ENCODE results near the gene ERCC6L2.

The ERCC6L2 gene

DNA sequence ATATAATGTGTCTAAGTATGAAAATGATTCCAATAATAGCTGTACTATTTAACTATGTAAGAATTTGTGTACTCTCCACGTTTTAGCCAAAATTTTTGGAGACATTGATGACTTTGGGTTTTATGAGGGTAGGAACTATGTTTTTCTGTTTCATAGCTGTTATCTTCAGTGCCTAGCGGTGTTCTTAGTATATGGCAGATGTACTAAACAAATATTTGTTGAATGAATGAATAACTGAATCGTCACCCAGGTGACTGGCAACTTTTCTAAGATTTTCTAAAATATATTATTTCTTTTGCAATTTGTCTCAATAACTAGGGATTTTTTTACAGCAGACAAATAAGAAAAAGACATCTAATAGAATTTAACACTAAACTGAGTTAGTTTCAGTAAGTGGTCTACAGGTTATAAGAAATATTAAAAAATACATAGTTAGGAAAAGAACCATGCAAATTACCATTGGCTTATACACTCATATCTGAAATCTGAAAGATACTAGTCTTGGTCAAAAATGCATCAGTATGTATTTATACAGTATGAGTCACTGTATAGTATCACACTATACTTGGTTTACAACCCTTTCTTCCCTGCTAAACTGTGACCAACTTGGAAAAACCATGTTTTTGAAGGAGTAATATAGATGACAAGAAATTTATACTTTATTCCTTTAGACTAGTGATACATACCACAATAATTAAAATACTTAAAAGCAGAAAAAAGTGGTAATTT is 10.5 kb upstream of the ERCC6L2 start:
- no peak for DNase-seq

DNA sequence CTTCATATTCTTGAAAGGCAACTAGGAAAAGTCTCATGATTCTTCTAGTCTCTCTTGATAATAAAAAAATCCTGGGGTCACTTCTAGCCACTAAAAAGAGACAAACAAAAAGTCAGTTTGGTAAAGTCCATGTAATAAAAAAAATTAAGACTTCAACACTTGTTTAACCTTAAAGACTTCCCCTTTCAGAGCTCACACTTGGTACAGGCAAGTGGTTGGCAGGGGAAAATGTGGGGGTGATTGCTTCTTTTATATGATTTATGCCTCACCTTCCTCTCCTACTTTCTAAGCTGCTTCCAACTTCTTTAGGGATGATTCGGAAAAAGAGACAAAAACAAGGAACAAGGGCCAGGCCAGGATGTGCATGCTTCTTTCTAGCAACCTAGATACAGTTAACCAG is 5.1 kb upstream of the ERCC6L2 start:
- DNase-seq = no peak

DNA sequence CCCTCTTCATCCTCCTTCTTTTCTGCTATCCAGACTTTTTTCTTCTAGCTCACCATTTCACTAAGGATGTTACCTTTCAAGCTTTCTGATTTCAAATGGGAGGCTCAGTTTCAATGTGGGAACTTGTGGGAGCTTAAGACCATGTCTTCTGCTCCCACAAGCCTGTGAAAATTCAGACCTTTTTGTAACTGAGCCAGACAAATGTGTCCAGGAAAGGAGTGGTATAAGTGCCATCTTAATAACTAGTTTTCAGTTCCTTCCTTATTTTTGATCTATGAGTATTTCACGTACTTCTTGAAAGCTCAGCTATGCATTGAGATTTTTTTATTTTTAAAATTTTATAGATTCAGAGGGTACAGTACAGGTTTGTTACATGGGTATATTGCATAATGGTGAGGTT is 4.6 kb upstream of the ERCC6L2 start:
- no peak for DNase-seq

GRCh38 chr9:95874303-95874988 is 1.0 kb upstream of the ERCC6L2 start:
- no peak for DNase-seq

- peak; percentile 64 for DNase-seq
Measured at GRCh38 chr9:95874989-95875304, 544 bp upstream of the ERCC6L2 start.

DNA sequence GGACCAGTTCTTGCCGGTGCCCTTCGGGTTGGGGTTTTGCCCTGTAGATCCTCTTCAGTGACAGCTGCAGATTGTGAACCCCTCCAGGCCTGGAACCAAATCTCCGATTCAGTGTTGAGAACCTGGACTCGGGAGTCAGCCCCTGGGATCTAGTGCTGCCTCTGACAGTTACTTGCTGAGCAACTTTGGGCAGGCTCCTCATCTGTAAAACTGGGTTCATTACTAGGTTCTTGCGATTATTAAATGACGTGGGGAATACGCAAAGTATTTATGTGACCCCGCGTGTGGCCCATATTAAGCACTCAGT is 600 bp downstream of the ERCC6L2 start:
- DNase-seq = no peak

DNA sequence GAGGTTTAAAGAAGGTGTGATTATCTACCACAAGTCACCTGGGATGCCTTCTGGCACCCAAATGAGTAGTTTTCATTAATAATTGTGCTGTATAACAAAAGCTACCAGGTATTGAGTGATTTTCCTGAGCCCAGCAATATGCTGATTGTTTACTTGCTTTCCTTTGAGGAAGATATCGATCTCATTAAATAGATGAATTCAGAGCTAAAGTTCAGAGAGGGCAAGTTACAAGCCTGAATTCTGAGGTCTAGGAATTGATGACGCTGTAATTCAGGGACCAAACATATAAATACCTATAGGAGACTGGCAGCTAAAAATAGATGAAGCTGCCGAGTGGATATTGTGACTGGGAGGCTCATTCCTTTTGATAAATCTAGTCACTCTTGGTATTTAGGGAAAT is 1.1 kb downstream of the ERCC6L2 start:
- DNase-seq = peak; percentile 14

- no peak for DNase-seq
Measured at GRCh38 chr9:95877984-95878383, 2.5 kb downstream of the ERCC6L2 start.

DNA sequence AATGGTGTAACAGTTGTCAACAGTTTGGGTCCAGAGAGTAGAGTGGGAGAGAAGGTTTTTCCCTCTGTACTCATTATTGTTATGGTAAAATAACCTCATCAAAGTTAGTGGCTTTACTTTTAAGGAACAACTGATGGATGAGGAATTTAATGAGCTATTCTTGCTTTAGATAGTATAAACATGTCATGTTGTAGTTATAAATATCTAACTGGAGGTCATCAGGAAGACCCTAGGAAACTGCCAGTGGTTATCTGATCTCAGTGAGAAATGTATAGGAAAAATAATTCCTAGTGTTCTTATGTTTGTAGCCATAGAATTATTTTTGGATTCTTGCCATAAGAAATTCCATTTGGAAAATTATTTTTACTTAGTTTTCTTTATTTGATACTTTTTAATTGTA is 4.1 kb downstream of the ERCC6L2 start:
- DNase-seq = no peak

- peak; percentile 40 for DNase-seq
Measured at GRCh38 chr9:95880021-95880690, 4.7 kb downstream of the ERCC6L2 start.

DNA sequence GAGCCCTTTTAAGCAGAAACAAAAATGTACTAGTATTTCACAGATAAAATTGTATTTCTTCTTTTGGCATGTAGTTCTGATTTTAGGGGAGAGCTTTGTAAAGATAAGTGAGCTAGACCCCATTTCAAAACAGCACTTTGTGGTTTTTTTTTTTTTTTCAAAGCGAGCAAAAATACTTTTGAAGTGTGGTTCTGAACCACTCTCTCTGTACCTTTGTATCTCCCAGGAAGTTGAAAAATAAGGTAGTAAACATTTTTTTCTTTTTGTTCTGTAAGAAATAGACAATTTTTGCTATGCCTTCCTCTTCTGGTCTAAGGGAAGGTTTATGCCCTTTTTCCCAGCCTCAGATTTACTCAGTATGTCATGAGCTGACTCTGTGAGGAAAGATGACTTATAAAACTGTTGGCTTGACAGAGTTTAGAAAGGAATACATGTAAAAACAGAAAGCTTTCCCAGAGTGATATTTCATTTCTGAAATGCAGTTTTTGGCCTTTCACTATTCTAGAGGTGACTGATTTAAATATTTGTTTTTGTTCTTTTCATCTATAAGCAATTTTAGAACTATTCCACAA is 12.5 kb downstream of the ERCC6L2 start:
- DNase-seq = peak; percentile 11

- DNase-seq = no peak
Measured at GRCh38 chr9:95890594-95890993, 15.1 kb downstream of the ERCC6L2 start.

GRCh38 chr9:95891067-95891671 is 15.7 kb downstream of the ERCC6L2 start:
- no peak for DNase-seq

- DNase-seq = no peak
Measured at GRCh38 chr9:95892690-95893089, 17.2 kb downstream of the ERCC6L2 start.

- DNase-seq = no peak
Measured at GRCh38 chr9:95896580-95896979, 21.1 kb downstream of the ERCC6L2 start.

DNA sequence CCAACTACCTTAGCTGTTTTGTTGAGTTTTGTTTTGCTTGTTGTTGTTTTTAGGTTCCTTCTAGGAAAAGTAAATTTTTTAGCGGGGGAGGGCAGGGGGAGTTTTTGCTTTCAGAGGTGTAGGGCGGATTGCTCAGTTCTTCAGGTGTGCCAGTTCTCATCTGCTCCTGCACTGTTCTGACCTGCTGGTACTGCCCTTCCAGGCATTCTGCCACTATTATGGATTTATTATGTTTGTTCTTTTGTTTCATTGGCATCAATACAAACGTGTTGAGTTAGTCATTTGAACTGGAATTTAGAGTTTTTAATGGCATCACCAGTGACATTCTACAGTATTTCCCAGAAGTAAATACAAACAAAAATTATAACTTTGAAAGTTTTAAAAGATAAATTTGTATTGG is 26.0 kb downstream of the ERCC6L2 start:
- no peak for DNase-seq

- DNase-seq = no peak
Measured at GRCh38 chr9:95903398-95903797, 27.9 kb downstream of the ERCC6L2 start.

GRCh38 chr9:95907794-95908193 is 32.3 kb downstream of the ERCC6L2 start:
- peak; percentile 12 for DNase-seq

DNA sequence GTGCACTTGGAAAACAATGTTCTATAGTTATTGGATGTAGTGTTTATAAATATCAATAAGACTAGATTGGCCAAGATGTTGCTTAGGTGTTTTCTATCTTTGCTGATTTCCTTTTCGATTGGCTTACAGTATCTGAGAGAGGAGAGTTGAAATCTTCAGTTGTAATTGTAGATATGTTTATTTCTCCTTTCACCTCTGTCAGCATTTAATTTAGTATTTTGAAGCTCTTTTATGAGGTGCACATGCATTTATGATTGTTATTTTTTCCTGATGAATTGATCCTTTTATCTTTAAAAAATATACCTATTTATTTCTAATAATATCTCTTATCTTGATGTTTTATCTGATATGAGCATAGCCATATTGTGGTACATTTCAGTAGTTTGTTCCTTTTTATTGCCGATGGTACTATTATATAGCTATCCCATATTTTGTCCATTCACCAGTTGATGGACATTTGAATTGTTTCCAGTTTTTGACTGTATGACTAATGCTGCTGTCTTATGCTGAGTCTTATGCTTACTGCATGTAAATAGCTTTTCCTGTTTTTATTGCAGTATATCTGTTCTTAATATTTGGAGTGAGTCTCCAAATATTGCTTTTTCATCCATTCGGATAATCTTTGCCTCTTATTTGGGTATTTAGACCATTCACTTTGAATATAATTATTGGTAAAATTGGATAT is 34.7 kb downstream of the ERCC6L2 start:
- DNase-seq = no peak

DNA sequence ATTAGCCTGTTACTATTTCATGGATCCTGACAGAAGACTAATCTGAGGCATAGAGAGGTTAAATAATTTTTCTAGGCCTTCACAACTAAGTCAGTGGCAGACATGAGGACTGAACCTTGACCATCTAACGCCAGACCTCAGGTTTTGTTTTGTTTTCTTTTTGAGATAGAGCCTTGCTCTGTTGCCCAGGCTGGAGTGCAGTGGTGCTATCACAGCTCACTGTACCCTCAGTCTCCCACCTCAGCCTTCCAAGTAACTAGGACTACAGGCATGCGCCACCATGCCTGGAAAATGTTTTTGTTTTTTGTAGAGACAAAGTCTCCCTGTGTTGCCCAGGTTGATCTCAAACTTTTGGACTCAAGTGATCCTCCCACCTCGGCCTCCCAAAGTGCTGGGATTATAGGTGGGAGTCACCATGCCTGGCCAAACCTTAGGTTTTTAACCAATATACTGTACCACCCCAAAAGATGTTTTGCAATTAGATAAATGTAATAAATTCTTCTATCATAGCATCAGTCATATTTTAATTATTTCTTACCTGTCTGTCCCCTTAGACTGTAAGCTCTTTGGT is 35.4 kb downstream of the ERCC6L2 start:
- no peak for DNase-seq

GRCh38 chr9:95912773-95913172 is 37.3 kb downstream of the ERCC6L2 start:
- no peak for DNase-seq

DNA sequence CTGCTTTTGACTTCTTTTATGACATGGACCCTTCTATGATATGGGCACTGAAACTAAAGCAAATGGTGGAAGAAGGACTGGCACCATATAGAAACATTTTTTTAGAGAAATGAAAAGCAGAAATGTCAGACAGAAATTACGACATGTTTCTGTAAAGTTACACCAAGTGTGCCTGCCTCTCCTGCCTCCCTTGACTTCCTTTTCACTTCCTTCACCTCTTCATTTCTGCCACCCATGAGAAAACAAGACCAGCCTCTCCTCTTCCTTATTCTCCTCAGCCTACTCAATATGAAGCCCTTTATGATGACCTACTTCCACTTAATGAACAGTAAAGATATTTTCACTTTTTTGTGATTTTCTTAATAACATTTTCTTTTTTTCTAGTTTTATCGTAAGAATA is 44.5 kb downstream of the ERCC6L2 start:
- DNase-seq = no peak

DNA sequence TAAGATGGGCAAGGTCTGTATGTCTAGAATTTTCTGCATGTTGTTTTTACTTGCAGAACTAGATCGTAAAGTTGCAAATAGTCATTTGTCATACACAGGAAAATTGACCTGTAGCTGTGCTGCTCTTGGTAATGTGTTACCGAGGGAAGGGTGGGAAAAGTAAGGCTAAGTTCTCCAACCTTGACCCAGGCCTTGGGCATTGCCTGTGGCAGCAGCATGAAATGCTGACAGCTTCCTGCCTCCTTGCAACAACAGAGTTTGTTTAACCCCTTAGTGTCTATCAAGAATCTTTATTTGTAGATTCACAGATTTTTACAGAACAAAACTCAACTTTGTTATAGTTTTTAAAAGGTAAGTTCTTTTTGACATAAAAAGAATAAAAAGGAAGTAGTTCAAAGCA is 48.3 kb downstream of the ERCC6L2 start:
- no peak for DNase-seq
